ENCODE measurements around the gene ATG10. TPM values are rescaled to one million over a fixed set of nuclear protein-coding genes. Genes with fewer than 3 reads are reported as not detected.

Gene ATG10
- total and polyA plus RNA-seq, 2 donors = 6.1 to 14.5 TPM

DNA sequence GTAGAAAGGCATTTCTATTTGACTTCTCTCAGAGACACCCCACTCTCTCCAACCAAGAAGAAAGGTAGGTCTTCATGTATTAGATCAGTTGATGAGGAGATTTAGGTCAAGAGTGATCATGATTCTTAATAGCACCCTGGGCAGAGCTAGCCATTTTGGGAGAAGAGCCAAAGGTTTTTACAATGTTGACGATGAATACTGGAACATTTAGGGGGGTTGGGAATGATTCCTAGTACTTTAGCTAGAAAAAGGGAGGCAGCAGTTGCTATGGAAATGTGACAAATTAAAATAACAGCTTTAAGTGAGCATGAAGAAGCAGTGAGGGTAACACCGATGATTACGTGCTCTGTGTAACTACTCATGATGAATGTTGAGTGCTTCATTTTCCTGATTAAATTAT lies 315.8 kb downstream of the ATG10 start:
- Histone ChIP-seq H3K36me3 (ENCODE audit: insufficient read depth) (no peaks in the 10 kb centered on the region), H3K4me3 (ENCODE audit: low read depth, low read length) (no peak overlapping the region), H3K4me1 (ENCODE audit: insufficient read depth) (no peaks in the 10 kb centered on the region), H3K27ac (ENCODE audit: low read depth) (no peak overlapping the region)
- no peak for DNase-seq (ENCODE audit: extremely low spot score)
- 62% methylated on average over 3 of the region's 3 CpGs for WGBS

DNA sequence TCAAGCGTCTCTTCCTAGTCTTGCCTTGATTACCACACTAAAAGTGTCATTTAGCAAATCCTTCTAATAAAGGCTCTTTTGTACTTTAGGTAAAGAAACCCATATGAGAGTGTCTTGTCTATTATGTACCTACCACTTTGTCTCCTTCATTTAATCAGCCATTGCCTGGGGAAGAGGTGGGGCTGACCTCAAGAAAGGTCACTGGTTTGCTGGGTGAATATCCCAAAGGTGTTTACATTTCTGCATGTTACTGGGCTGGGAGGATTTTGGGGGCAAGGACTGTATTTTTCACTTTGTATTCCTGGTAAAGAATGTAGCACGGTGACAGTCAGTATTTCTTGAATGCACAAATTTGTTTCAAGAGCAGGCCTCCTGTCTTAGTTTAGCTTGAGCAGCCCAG lies 318.2 kb downstream of the ATG10 start:
- DNase-seq (ENCODE audit: extremely low spot score) = no peak
- Histone ChIP-seq H3K27ac (ENCODE audit: low read depth) (no peak overlapping the region), H3K4me3 (ENCODE audit: low read depth, low read length) (no peak overlapping the region), H3K4me1 (ENCODE audit: insufficient read depth) (no peaks in the 10 kb centered on the region), H3K36me3 (ENCODE audit: insufficient read depth) (no peaks in the 10 kb centered on the region)
- WGBS = 85% methylated on average over 2 of the region's 2 CpGs

DNA sequence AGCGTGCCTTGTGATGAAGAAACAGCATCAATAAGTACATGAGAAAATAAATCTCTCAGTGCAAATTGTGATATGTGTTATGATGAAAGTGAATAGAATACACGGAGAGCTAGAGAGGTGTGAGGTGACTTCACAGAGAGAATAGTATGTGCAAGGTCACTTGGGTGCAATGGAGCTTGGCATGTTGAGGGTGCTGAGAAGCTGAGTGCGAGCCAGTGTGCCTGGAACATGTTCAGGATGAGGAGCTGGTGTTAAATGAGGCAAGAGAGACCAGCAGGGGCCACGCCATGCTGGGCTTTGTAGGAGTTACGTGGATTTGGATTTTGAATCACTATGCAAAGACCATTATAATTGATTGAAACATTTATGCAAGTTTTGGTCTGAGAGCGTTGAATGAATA lies 319.1 kb downstream of the ATG10 start:
- no peak overlapping the region for H3K27ac ChIP-seq (ENCODE audit: low read depth)
- WGBS = 97% methylated on average over 6 of the region's 6 CpGs
- no peaks in the 10 kb centered on the region for H3K4me1 ChIP-seq (ENCODE audit: insufficient read depth)
- no peak for DNase-seq (ENCODE audit: extremely low spot score)
- H3K4me3 ChIP-seq (ENCODE audit: low read depth, low read length) = no peak overlapping the region
- no peaks in the 10 kb centered on the region for H3K36me3 ChIP-seq (ENCODE audit: insufficient read depth)

DNA sequence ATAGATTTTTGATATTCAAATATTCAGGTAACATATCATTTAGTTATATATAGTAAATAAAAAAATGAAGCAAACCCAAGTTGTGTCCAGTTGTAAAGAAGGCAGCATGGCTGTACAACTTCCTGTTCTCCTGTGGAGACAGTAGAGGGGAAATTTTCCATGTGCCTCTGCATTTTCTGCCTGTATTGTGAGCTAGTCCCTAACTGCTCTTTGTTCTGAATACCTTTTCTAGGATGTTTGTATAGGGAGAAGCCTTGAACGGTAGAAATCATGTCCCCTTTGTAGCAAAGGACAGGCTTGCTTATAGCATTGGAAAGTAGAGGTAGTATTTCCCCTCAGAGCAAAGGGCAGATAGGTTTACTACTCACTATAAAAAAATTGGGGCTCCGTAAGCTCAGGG lies 319.6 kb downstream of the ATG10 start:
- H3K4me1 ChIP-seq (ENCODE audit: insufficient read depth) = no peaks in the 10 kb centered on the region
- DNase-seq (ENCODE audit: extremely low spot score) = no peak
- 67% methylated on average over 2 of the region's 2 CpGs for whole genome bisulfite sequencing
- no peak overlapping the region for H3K4me3 ChIP-seq (ENCODE audit: low read depth, low read length)
- no peaks in the 10 kb centered on the region for H3K36me3 ChIP-seq (ENCODE audit: insufficient read depth)
- no peak overlapping the region for H3K27ac ChIP-seq (ENCODE audit: low read depth)

DNA sequence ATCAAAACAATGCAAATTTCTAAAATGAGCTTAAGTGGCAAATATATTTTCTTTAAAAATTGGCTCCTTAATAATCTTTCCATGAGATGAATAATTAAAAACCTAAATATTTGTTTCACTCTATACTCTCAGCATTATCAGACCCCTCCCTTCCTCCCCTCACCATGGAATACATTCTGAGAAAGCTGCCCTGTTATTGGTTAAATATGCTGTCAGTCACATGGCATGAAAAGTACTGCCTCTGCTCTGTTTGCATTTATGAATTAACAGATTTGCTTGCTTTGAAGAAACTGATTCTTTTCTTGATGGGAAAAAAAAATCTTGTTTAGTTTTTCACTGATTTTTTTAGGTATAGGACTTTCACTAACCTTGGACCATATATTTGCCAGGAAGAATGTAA lies 323.3 kb downstream of the ATG10 start:
- Histone ChIP-seq H3K4me3 (ENCODE audit: low read depth, low read length) (no peak overlapping the region), H3K27ac (ENCODE audit: low read depth) (no peak overlapping the region), H3K36me3 (ENCODE audit: insufficient read depth) (no peaks in the 10 kb centered on the region), H3K4me1 (ENCODE audit: insufficient read depth) (no peaks in the 10 kb centered on the region)
- no peak for DNase-seq (ENCODE audit: extremely low spot score)

DNA sequence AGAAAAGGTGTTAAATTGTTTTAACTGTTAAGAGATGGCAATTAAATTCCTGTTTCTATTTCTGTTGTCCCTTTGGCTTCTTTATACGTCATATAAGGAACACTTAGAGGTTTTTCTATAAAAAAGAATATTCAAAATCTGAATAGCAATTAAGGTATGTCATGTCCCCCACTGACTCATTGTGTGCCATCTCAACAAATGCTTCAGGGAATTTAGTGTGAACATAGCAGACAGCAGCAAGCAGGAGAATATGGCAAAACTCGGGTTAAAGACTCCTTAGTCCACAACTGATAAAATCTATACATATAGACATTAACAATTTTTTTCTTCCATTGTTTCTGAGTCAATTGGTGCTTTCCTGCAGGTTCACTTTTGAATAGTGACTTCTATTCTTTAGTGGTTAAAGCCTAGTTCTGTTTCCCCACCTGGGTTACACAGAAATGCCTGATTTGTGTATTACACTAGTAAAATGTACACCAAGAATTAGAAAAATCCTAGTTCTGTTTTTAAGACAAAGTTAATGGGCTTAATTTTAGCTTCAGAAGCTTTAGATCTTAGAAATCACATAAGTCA lies 324.2 kb downstream of the ATG10 start:
- no peak for DNase-seq (ENCODE audit: extremely low spot score)
- Histone ChIP-seq H3K27ac (ENCODE audit: low read depth) (no peak overlapping the region), H3K36me3 (ENCODE audit: insufficient read depth) (no peaks in the 10 kb centered on the region), H3K4me1 (ENCODE audit: insufficient read depth) (no peaks in the 10 kb centered on the region), H3K4me3 (ENCODE audit: low read depth, low read length) (no peak overlapping the region)
- 81% methylated on average over 2 of the region's 2 CpGs for WGBS

DNA sequence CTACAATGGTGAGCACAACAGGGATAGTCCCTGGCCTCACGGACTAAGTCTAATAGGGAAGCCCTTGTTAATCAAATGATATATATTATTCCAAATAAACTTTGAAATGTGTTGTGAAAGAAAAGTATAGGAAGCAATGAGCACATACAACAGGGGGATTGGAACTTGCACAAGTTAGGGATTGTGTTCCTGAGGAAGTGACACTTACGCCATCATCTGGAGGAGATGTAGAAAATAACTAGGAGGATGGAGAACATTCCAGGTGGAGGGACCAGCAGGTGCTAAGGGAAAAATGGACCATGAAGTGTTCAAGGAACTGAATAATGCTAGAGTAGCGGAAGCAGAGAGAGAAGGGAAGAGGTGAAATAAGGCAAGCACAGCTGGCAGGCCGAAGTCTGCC lies 325.1 kb downstream of the ATG10 start:
- no peak overlapping the region for H3K27ac ChIP-seq (ENCODE audit: low read depth)
- WGBS = 89% methylated on average over 4 of the region's 4 CpGs
- no peak overlapping the region for H3K4me3 ChIP-seq (ENCODE audit: low read depth, low read length)
- DNase-seq (ENCODE audit: extremely low spot score) = no peak
- no peaks in the 10 kb centered on the region for H3K36me3 ChIP-seq (ENCODE audit: insufficient read depth)
- H3K4me1 ChIP-seq (ENCODE audit: insufficient read depth) = no peaks in the 10 kb centered on the region

DNA sequence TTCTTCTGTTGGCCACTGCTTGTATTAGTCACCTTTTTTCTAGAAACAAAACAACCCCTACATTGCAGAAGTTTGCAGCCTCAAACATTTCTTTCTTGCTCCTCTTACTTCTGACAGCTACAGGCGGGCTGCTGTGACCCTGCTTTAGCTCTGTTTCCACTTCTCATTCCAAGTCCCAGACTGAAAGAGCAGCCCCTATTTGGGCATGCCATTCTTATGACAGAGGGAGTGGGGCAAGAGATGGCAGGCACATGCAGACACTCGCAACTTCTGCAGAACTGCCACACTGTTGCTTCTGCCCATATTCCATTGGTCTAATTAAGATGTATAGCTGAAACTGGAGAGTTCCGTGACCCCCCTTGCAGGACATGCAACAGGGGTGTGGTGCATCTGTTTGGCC lies 325.9 kb downstream of the ATG10 start:
- H3K36me3 ChIP-seq (ENCODE audit: insufficient read depth) = no peaks in the 10 kb centered on the region
- no peak overlapping the region for H3K27ac ChIP-seq (ENCODE audit: low read depth)
- no peak for DNase-seq (ENCODE audit: extremely low spot score)
- no peaks in the 10 kb centered on the region for H3K4me1 ChIP-seq (ENCODE audit: insufficient read depth)
- 76% methylated on average over 3 of the region's 3 CpGs for WGBS
- no peak overlapping the region for H3K4me3 ChIP-seq (ENCODE audit: low read depth, low read length)

DNA sequence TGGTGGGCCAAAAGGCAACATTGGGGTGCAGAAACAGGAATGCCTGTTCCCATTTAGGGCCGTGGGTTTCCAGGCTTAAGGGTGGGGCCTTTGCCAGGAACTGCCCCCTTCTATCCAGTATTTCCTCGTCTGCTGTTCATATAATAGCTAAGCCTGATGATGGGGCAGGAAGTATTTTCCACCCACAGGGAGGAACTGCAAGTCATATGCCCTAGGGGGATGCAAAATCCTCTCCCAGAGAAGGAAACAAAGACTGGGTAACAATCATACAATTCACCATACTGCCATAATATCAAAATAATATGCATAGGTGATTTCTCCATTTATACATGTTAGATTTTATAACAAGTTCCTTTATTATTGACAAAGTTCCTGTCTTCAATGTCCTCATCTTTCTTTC lies 326.8 kb downstream of the ATG10 start:
- 60% methylated on average over 2 of the region's 2 CpGs for WGBS
- no peaks in the 10 kb centered on the region for H3K4me1 ChIP-seq (ENCODE audit: insufficient read depth)
- no peak for DNase-seq (ENCODE audit: extremely low spot score)
- H3K4me3 ChIP-seq (ENCODE audit: low read depth, low read length) = no peak overlapping the region
- H3K36me3 ChIP-seq (ENCODE audit: insufficient read depth) = no peaks in the 10 kb centered on the region
- H3K27ac ChIP-seq (ENCODE audit: low read depth) = no peak overlapping the region

DNA sequence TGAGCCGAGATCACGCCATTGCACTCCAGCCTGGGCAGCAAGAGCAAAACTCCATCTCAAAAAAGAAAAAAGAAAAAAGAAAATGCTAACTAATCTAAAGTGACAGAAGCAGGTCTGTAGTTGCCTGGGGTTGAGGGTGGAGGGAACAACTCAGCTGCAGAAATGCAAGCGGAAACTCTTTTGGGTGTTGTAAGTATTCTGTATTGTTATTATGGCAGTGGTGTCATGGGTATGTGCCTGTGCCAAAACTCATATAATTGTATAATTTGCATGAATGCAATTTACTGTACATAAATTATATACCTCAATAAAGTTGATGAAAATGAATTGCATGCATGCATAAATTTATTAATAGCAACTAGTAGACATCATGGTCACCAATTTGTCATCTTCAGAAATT lies 329.4 kb downstream of the ATG10 start:
- DNase-seq (ENCODE audit: extremely low spot score) = no peak
- no peak overlapping the region for H3K4me3 ChIP-seq (ENCODE audit: low read depth, low read length)
- 95% methylated on average over 3 of the region's 3 CpGs for WGBS
- H3K27ac ChIP-seq (ENCODE audit: low read depth) = no peak overlapping the region
- H3K36me3 ChIP-seq (ENCODE audit: insufficient read depth) = no peaks in the 10 kb centered on the region
- H3K4me1 ChIP-seq (ENCODE audit: insufficient read depth) = no peaks in the 10 kb centered on the region

Small RNAs within 50 kb of the gene (small RNA-seq; reads per million reads assigned to genes)
- gene AC010598.1 (not detected), gene RN7SL378P (not detected)

Other genes starting within 250 kb of the ATG10 start
- gene SSBP2, start 220.9 kb upstream of the ATG10 start, total RNA-seq = 94.8 TPM
- 58.6 TPM for gene SSBP2, start 220.9 kb upstream of the ATG10 start, polyA plus RNA-seq

Data from urinary bladder (tissue), 4 donors.